GM12878 (cell line): ENCODE results near the gene DST. TPM values are rescaled to one million over a fixed set of nuclear protein-coding genes. Genes with fewer than 3 reads are reported as not detected.
"Not testable (repeated sequence)": the region's sequence is repeated elsewhere in the genome, so short reads cannot be mapped to it uniquely, and the experiment has no call there.

Source experiments
- ATAC-seq: fragments of 200-7000 bp; cut with Tn5 transposase; 3 replicates; pipeline ENCODE4 v1.9.1; 2020; ENCODE audit warnings: mild to moderate bottlenecking, moderate library complexity
- BruUV-seq: library from RNA; stranded (reverse); fragments of 400-500 nt; replicated peaks from 2 replicates; lab custom pipeline; 2021; lab: Mats Ljungman, UMichigan
- CTCF ChIA-PET: fragments of 300-600 bp; sonication (Branson Sonifier 250); formaldehyde crosslinking; extraction: SDS; loops from one replicate; lab custom pipeline; 2021; ENCODE audit warnings: inconsistent platforms; lab: Yijun Ruan, JAX
- POLR2A ChIA-PET: fragments of 350-600 bp; formaldehyde crosslinking; extraction: SDS; loops from one replicate; lab custom pipeline; 2021; ENCODE audit warnings: inconsistent platforms; lab: Charles Lee
- RAD21 ChIA-PET: fragments of 300-600 bp; sonication (Branson Sonifier 250); formaldehyde crosslinking; loops from one replicate; lab custom pipeline; 2023; ENCODE audit warnings: antibody characterized with exemption; ENCODE audit not compliant: unreplicated experiment; lab: Charles Lee
- SMC1A ChIA-PET: fragments of 300-600 bp; sonication (Branson Sonifier 250); formaldehyde crosslinking; loops from one replicate; lab custom pipeline; 2023; ENCODE audit not compliant: unreplicated experiment, uncharacterized antibody; lab: Charles Lee
- DNase-seq: peaks from one replicate; pipeline ENCODE4 v3.0.0-alpha.2; 2011; ENCODE audit warnings: low read depth, low spot score
- FAIRE-seq: peaks from 3 replicates; lab custom pipeline; 2011; peaks lifted over from hg19 to GRCh38; lab: Jason Lieb, UNC
- H2AFZ ChIP-seq: 2 replicates; pipeline ENCODE4 v1.6.0; 2011; ENCODE audit warnings: low read depth, low read length, control low read depth; ENCODE audit not compliant: control insufficient read depth
- H3K27ac ChIP-seq: 2 replicates; pipeline ENCODE4 v1.5.1; 2011; ENCODE audit warnings: control low read depth; ENCODE audit not compliant: control insufficient read depth, insufficient read depth
- H3K27me3 ChIP-seq, 2 experiments: replicated peaks in 1 of 2; 2 replicates each; pipeline versions ENCODE4 v1.6.0 to v1.6.1; 2011; ENCODE audit warnings: low read length in 1 of 2; ENCODE audit not compliant: control insufficient read depth in 2 of 2, insufficient read depth in 2 of 2
- H3K36me3 ChIP-seq, 2 experiments: 2 replicates each; pipeline ENCODE4 v1.5.1; 2011; ENCODE audit warnings: low read length in 1 of 2; ENCODE audit not compliant: control insufficient read depth in 2 of 2, insufficient read depth in 2 of 2
- H3K4me1 ChIP-seq: 2 replicates; pipeline ENCODE4 v1.6.1; 2011; ENCODE audit warnings: mild to moderate bottlenecking, low read length, moderate library complexity, mixed read lengths; ENCODE audit not compliant: control insufficient read depth, insufficient read depth
- H3K4me2 ChIP-seq: 2 replicates; pipeline ENCODE4 v1.6.0; 2011; ENCODE audit warnings: control low read depth; ENCODE audit not compliant: control insufficient read depth, insufficient read depth
- H3K4me3 ChIP-seq: fragments of 200-600 bp; sonication (generic); 2 replicates; pipeline ENCODE4 v1.5.1; 2016
- H3K79me2 ChIP-seq: 2 replicates; pipeline ENCODE4 v1.6.0; 2011; ENCODE audit warnings: low read length; ENCODE audit not compliant: control insufficient read depth, insufficient read depth
- H3K9ac ChIP-seq: 2 replicates; pipeline ENCODE4 v1.8.0; 2011; ENCODE audit warnings: low read length, control low read depth, mixed read lengths; ENCODE audit not compliant: control insufficient read depth, insufficient read depth
- H3K9me3 ChIP-seq: replicated peaks from 3 replicates; pipeline ENCODE4 v1.5.1; 2011; ENCODE audit warnings: mild to moderate bottlenecking, low read length; ENCODE audit not compliant: control insufficient read depth, insufficient read depth
- H4K20me1 ChIP-seq: 2 replicates; pipeline ENCODE4 v1.6.0; 2011; ENCODE audit not compliant: control insufficient read depth, insufficient read depth
- BMI1 ChIP-seq: fragments of 450-650 bp; IDR thresholded peaks from 2 replicates; pipeline ENCODE4 v1.6.1; 2016; ENCODE audit warnings: mild to moderate bottlenecking, moderate library complexity, borderline replicate concordance
- CBX3 ChIP-seq: fragments of 200-600 bp; sonication (generic); IDR thresholded peaks from 2 replicates; pipeline ENCODE4 v1.6.1; 2016; ENCODE audit warnings: low read depth, borderline replicate concordance
- EP300 ChIP-seq, 2 experiments: fragments of 150-350 bp in 1 of 2; IDR thresholded peaks; 2 replicates each; pipeline ENCODE4 v1.6.1; 2011 to 2012; ENCODE audit warnings: low read depth in 2 of 2, low read length in 2 of 2, borderline replicate concordance in 1 of 2, improper control_type of control experiment in 1 of 2, inconsistent platforms in 1 of 2; ENCODE audit not compliant: control insufficient read depth in 1 of 2
- ETV6 ChIP-seq, 2 experiments: fragments of 450-650 bp in 1 of 2; IDR thresholded peaks in 1 of 2; conservative IDR thresholded peaks in 1 of 2; 2 replicates each; pipeline ENCODE4 v1.6.1; 2014; ENCODE audit warnings: antibody characterized with exemption in 1 of 2, borderline replicate concordance in 1 of 2, low read depth in 1 of 2, mild to moderate bottlenecking in 1 of 2, moderate library complexity in 1 of 2
- IRF4 ChIP-seq: IDR thresholded peaks from 2 replicates; pipeline ENCODE4 v1.6.1; 2011; ENCODE audit warnings: low read depth, low read length
- JUNB ChIP-seq: IDR thresholded peaks from 2 replicates; pipeline ENCODE4 v1.6.1; 2016; ENCODE audit warnings: antibody characterized with exemption, mild to moderate bottlenecking
- NFYB ChIP-seq: IDR thresholded peaks from 2 replicates; pipeline ENCODE4 v1.6.1; 2011; ENCODE audit warnings: low read depth, mild to moderate bottlenecking, low read length, improper control_type of control experiment, moderate library complexity; ENCODE audit not compliant: insufficient read depth
- NR2C2 ChIP-seq: IDR thresholded peaks from 2 replicates; pipeline ENCODE4 v1.6.1; 2011; ENCODE audit warnings: borderline replicate concordance, low read depth; ENCODE audit not compliant: control insufficient read depth, insufficient read length
- POU2F2 ChIP-seq: IDR thresholded peaks from 3 replicates; pipeline ENCODE4 v1.6.1; 2011; ENCODE audit warnings: low read depth, mild to moderate bottlenecking, low read length, borderline replicate concordance
- SMAD5 ChIP-seq: IDR thresholded peaks from 2 replicates; pipeline ENCODE4 v1.6.1; 2016; ENCODE audit warnings: antibody characterized with exemption, low read depth
- SP1 ChIP-seq: IDR thresholded peaks from one replicate; pipeline ENCODE4 v1.6.1; 2011; ENCODE audit warnings: low read depth, low read length
- TCF7 ChIP-seq: IDR thresholded peaks from 2 replicates; pipeline ENCODE4 v1.6.1; 2014; ENCODE audit warnings: antibody characterized with exemption, borderline replicate concordance
- ZNF384 ChIP-seq: IDR thresholded peaks from 2 replicates; pipeline ENCODE4 v1.6.1; 2012; ENCODE audit warnings: low read depth, mild to moderate bottlenecking, low read length, improper control_type of control experiment, borderline replicate concordance
- WGBS: methylation state at CpG from one replicate; pipeline ENCODE4 v1.1.6; 2016; ENCODE audit warnings: low lambda C conversion rate; ENCODE audit not compliant: insufficient replicate concordance, insufficient coverage; ENCODE audit errors: missing lambda C conversion rate; 5-methylcytosine and 5-hydroxymethylcytosine counted together
- in situ Hi-C: fragments of 300-500 bp; cut with MboI; formaldehyde crosslinking; loops from 9 replicates; pipeline ENCODE4 v1.14.3; 2018; ENCODE audit warnings: mixed read lengths
- intact Hi-C: fragments of 100-400 bp; cut with micrococcal nuclease; formaldehyde crosslinking; loops from one replicate; pipeline ENCODE4 v1.14.2; 2022; ENCODE audit not compliant: unreplicated experiment
- polyA plus RNA-seq, 11 experiments: library from polyadenylated mRNA; depleted of rRNA in 4 of 11; unstranded in 6 of 11; stranded (reverse) in 5 of 11; fragments of >200 nt; fragmentation: Nextera tagmentation in 4 of 11; fragmentation: Illumina TruSeq in 1 of 11; extraction: Ambion mirVana in 4 of 11; extraction: Trizol in 1 of 11; gene quantifications; 1 replicate in 1 of 11; 2 replicates in 10 of 11; pipeline versions ENCODE4 v1.2.1 to v1.2.3, GENCODE V29; 2011 to 2016; ENCODE audit warnings: inconsistent platforms in 2 of 11, missing spikeins in 2 of 11, low read depth in 1 of 11
- total RNA-seq, 4 experiments: library from RNA; depleted of rRNA in 3 of 4; stranded (reverse); fragments of >200 nt in 3 of 4; fragmentation: Illumina TruSeq in 1 of 4; extraction: Trizol in 1 of 4; gene quantifications; 2 replicates each; pipeline versions ENCODE4 v1.2.1 to v1.2.3, GENCODE V29; 2013 to 2021
- TF ChIP-seq, protein P1 (sequence below): IDR thresholded peaks from 2 replicates; pipeline ENCODE4 v1.6.1; 2012; ENCODE audit warnings: low read depth, low read length, improper control_type of control experiment

The DST gene
- total and polyA plus RNA-seq, 10 of the 15 experiments (the other 5 are each of a cell fraction or from before 2014, with no cell fraction given): 32.1 to 156 (median 75.0) TPM

- Histone ChIP-seq H4K20me1 (no peaks in the 10 kb centered on the region), H3K4me1 (no peaks in the 10 kb centered on the region), H3K36me3 (peaks cover 7 to 11% of the 10 kb centered on the region in 2 experiments), H3K9ac (no peak overlapping the region), H3K27me3 (no peaks in the 10 kb centered on the region), H2AFZ (no peak overlapping the region), H3K27ac (no peak overlapping the region), H3K4me3 (no peak overlapping the region), H3K79me2 (no peaks in the 10 kb centered on the region), H3K9me3 (no peaks in the 10 kb centered on the region; the same call in 1 of the 3 replicates), H3K4me2 (no peak overlapping the region)
- DNase-seq (no peak), FAIRE-seq (no peak), ATAC-seq (no peak)
- BruUV-seq: no TSS peak
- POLR2A ChIA-PET: interaction anchor here (0.6 kb wide), 1 partner anchor 36 kb away, joined by 3 read pairs; no protein-coding TSS in a partner anchor
- in situ Hi-C loops: no loop called here
- SMC1A ChIA-PET: interaction anchor here (0.8 to 1.6 kb wide), 4 partner anchors 12 to 52 kb away, joined by 3 to 5 read pairs (median 4); no protein-coding TSS in a partner anchor
- CTCF ChIA-PET: interaction anchor here (1.7 kb wide), 1 partner anchor 28 kb away, joined by 5 read pairs; no protein-coding TSS in a partner anchor
- RAD21 ChIA-PET: interaction anchor here (1.3 kb wide), 1 partner anchor 25 kb away, joined by 4 read pairs; no protein-coding TSS in a partner anchor
- TF ChIP-seq IRF4: no peak
- TF ChIP-seq, protein P1, sequence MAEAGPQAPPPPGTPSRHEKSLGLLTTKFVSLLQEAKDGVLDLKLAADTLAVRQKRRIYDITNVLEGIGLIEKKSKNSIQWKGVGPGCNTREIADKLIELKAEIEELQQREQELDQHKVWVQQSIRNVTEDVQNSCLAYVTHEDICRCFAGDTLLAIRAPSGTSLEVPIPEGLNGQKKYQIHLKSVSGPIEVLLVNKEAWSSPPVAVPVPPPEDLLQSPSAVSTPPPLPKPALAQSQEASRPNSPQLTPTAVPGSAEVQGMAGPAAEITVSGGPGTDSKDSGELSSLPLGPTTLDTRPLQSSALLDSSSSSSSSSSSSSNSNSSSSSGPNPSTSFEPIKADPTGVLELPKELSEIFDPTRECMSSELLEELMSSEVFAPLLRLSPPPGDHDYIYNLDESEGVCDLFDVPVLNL: no peak
- no peak for TF ChIP-seq EP300 (IDR thresholded peaks at IDR 0.05; ENCODE audit: borderline replicate concordance in 1 of 2, control insufficient read depth in 1 of 2, low read depth in 2 of 2, low read length in 2 of 2)
- TF ChIP-seq TCF7: no peak
- TF ChIP-seq NFYB: no peak
- no peak for TF ChIP-seq POU2F2
- no peak for TF ChIP-seq NR2C2
- no peak for TF ChIP-seq ETV6 (conservative IDR thresholded peaks at IDR 0.05 in 1 of 2, IDR thresholded peaks at IDR 0.05 in 1 of 2; ENCODE audit: borderline replicate concordance in 1 of 2, low read depth in 1 of 2)
- no peak for TF ChIP-seq BMI1
- no peak for TF ChIP-seq JUNB
- no peak for TF ChIP-seq SMAD5
- no peak for TF ChIP-seq CBX3
- TF ChIP-seq SP1: no peak
- TF ChIP-seq ZNF384: no peak
- intact Hi-C loops: no loop called here
Measured at GRCh38 chr6:56567501-56567900, 75.2 kb downstream of the DST start.

GRCh38 chr6:56562730-56563129 is 80.0 kb downstream of the DST start:
- FAIRE-seq, H3K4me2 ChIP-seq, RAD21 ChIA-PET, H3K4me1 ChIP-seq, intact Hi-C loops, H3K9me3 ChIP-seq, CTCF ChIA-PET, H3K27ac ChIP-seq, H3K27me3 ChIP-seq, POLR2A ChIA-PET, BruUV-seq, H3K4me3 ChIP-seq, DNase-seq, H2AFZ ChIP-seq, H3K9ac ChIP-seq, H3K79me2 ChIP-seq, ATAC-seq, H3K36me3 ChIP-seq, H4K20me1 ChIP-seq, in situ Hi-C loops: not testable (repeated sequence)
- 98% methylated on average over 4 of the region's 4 CpGs for WGBS
- SMC1A ChIA-PET: interaction anchor here (1.8 kb wide), 1 partner anchor 13 kb away, joined by 4 read pairs; no protein-coding TSS in a partner anchor
